A673 (cell line): Measurements from ENCODE around the gene SMS.

Experiments used
- EZH2 ChIP-seq: fragments of 200-600 bp; sonication (generic); IDR thresholded peaks from 2 replicates; pipeline ENCODE4 v1.6.1; 2017; ENCODE audit warnings: borderline replicate concordance, low read depth, mild to moderate bottlenecking, mixed read lengths, antibody characterized with exemption, low read length; ENCODE audit not compliant: poor library complexity, severe bottlenecking
- TF ChIP-seq, protein P1 (sequence below): fragments of 300-800, 200-600 bp; sonication (generic); conservative IDR thresholded peaks from 2 replicates; pipeline ENCODE4 v1.5.1; 2017; ENCODE audit warnings: low read depth, mild to moderate bottlenecking, antibody characterized with exemption, low read length, moderate library complexity, mixed read lengths

DNA sequence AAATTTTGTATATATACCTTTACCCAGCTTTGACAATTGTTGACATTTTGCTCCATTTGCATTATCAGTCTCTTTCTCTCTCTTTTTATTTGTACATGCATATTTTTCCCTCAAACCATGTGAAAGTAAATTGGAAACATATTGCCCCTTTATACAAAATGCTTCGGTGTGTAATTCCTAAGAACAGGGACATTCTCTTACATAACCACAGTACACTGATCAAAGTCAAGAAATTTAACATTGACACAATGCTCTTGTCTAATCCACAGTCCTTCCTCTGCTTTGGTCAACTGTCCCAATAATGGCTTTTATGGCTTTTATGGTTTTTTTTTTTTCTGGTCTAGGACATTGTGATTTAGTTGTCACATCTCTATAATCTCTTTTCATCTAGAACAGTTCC, 9.5 kb upstream of the SMS start:
- TF ChIP-seq, protein P1, sequence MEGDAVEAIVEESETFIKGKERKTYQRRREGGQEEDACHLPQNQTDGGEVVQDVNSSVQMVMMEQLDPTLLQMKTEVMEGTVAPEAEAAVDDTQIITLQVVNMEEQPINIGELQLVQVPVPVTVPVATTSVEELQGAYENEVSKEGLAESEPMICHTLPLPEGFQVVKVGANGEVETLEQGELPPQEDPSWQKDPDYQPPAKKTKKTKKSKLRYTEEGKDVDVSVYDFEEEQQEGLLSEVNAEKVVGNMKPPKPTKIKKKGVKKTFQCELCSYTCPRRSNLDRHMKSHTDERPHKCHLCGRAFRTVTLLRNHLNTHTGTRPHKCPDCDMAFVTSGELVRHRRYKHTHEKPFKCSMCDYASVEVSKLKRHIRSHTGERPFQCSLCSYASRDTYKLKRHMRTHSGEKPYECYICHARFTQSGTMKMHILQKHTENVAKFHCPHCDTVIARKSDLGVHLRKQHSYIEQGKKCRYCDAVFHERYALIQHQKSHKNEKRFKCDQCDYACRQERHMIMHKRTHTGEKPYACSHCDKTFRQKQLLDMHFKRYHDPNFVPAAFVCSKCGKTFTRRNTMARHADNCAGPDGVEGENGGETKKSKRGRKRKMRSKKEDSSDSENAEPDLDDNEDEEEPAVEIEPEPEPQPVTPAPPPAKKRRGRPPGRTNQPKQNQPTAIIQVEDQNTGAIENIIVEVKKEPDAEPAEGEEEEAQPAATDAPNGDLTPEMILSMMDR: no peak
- TF ChIP-seq EZH2: no peak
